Brain microvascular endothelial cell (primary cell): ENCODE measurements around the gene ERICH6.

Experiments
- DNase-seq: peaks from one replicate; pipeline ENCODE4 v3.0.0-alpha.2; 2020
- H3K27ac ChIP-seq: fragments of 250-450 bp; sonication (Bioruptor Pico); 2 replicates; pipeline ENCODE4 v1.5.1; 2020; ENCODE audit warnings: mild to moderate bottlenecking, moderate library complexity
- H3K27me3 ChIP-seq: fragments of 250-450 bp; sonication (Bioruptor Pico); replicated peaks from 2 replicates; pipeline ENCODE4 v1.5.1; 2020; ENCODE audit warnings: mild to moderate bottlenecking
- H3K36me3 ChIP-seq: fragments of 250-450 bp; sonication (Bioruptor Pico); replicated peaks from 2 replicates; pipeline ENCODE4 v1.5.1; 2020; ENCODE audit warnings: mild to moderate bottlenecking
- H3K4me3 ChIP-seq: 2 replicates; pipeline ENCODE4 v1.5.1; 2011; ENCODE audit warnings: low read depth, mild to moderate bottlenecking, control low read depth, low read length, moderate library complexity
- in situ Hi-C: cut with HindIII; loops from 2 replicates; pipeline ENCODE4 v1.10.0; 2017; ENCODE audit warnings: low sequenced_read_pairs, low pct_ligation_motif_present
- TF ChIP-seq, protein P1 (sequence below): IDR thresholded peaks from 2 replicates; pipeline ENCODE4 v1.5.1; 2011; ENCODE audit warnings: low read depth, mild to moderate bottlenecking, moderate library complexity, low read length, control low read depth, inconsistent platforms; ENCODE audit errors: missing control alignments

The ERICH6 gene

DNA sequence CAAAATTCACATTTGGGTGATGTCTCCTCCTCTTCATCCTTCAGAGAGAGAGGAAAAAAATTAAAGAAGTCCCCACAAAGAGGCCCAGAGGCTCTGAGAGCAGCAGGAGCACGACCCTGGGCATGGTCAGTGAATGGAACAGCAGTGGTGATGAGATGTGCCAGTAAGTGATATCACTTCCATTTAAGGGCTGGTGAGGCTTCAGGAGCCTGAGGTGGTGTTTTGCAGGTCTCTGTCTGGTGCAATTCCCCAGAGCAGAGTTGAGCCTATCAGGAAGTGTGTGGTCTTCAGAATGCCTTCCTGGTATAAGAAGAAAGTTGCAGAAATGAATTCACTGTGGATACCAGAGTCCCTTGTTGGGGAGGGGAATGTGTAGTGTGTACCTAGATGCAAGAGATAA lies 21.4 kb downstream of the ERICH6 start:
- Histone ChIP-seq H3K36me3 (no peaks in the 10 kb centered on the region), H3K27ac (no peak overlapping the region), H3K27me3 (no peaks in the 10 kb centered on the region), H3K4me3 (no peak overlapping the region)
- in situ Hi-C loops: no loop called here
- DNase-seq: no peak
- TF ChIP-seq, protein P1, sequence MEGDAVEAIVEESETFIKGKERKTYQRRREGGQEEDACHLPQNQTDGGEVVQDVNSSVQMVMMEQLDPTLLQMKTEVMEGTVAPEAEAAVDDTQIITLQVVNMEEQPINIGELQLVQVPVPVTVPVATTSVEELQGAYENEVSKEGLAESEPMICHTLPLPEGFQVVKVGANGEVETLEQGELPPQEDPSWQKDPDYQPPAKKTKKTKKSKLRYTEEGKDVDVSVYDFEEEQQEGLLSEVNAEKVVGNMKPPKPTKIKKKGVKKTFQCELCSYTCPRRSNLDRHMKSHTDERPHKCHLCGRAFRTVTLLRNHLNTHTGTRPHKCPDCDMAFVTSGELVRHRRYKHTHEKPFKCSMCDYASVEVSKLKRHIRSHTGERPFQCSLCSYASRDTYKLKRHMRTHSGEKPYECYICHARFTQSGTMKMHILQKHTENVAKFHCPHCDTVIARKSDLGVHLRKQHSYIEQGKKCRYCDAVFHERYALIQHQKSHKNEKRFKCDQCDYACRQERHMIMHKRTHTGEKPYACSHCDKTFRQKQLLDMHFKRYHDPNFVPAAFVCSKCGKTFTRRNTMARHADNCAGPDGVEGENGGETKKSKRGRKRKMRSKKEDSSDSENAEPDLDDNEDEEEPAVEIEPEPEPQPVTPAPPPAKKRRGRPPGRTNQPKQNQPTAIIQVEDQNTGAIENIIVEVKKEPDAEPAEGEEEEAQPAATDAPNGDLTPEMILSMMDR: no peak

DNA sequence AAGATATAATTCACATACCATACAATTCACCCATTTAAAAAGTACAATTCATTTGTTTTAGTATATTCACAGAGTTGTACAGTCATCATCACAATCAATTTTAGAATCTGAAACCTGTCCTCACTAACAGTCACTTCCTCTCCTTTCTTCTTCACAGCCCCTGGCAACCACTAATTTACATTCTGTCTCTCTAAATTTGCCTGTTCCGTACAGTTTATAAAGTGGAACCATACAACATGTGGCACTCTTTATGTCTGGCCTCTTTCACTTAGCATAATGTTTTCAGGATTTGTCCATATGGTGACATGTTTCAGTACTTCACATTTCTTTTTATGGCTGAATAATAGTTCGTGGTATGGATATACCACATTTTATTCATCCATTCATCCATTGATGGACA lies 22.7 kb downstream of the ERICH6 start:
- no peak for DNase-seq
- TF ChIP-seq, protein P1: no peak
- H3K27me3 ChIP-seq: no peaks in the 10 kb centered on the region
- no peak overlapping the region for H3K4me3 ChIP-seq
- no peak overlapping the region for H3K27ac ChIP-seq
- H3K36me3 ChIP-seq: no peaks in the 10 kb centered on the region
- in situ Hi-C loops: no loop called here

DNA sequence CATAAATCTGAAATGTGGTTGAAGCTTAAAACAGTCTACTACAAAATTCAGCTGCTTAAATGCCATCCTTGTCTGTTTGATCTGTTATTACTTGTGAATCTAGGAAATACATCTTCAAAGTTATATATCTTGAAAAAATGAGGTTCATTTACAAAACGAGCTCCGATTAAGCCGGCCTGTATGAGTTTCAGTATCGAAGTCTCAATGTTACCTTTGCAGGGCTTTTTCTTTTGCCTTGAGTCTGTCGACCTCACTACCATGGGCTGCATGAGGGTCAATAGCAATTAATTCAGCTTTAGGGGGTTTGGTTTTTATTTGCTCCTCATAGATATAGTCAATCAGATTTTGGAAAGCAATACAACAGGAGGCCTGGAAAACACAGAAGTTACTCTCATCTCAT lies 23.2 kb downstream of the ERICH6 start:
- no peak overlapping the region for H3K27ac ChIP-seq
- no peak overlapping the region for H3K4me3 ChIP-seq
- in situ Hi-C loops: no loop called here
- no peaks in the 10 kb centered on the region for H3K27me3 ChIP-seq
- TF ChIP-seq, protein P1: no peak
- no peak for DNase-seq
- no peaks in the 10 kb centered on the region for H3K36me3 ChIP-seq

DNA sequence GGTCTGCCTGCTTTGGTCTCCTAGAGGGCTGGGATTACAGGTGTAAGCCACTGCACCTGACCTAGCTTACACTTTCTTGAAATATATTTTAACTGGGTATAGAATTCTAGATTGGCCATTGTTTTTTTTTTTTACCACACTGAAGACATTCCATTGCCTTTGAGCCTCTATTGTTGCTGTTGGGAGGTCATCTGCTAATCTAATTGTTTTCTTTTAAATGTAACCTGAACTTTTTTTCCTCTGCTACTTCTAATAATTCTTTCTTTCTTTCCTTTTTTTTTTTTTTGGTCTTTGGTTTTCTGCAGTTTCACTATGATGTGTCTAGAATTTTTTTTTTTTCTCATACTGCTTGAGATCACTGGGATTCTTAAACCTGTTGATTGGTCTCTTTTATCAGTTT lies 28.1 kb downstream of the ERICH6 start:
- Histone ChIP-seq H3K27ac (no peak overlapping the region), H3K27me3 (no peaks in the 10 kb centered on the region), H3K4me3 (no peak overlapping the region), H3K36me3 (no peaks in the 10 kb centered on the region)
- DNase-seq: no peak
- TF ChIP-seq, protein P1: no peak
- in situ Hi-C loops: no loop called here

DNA sequence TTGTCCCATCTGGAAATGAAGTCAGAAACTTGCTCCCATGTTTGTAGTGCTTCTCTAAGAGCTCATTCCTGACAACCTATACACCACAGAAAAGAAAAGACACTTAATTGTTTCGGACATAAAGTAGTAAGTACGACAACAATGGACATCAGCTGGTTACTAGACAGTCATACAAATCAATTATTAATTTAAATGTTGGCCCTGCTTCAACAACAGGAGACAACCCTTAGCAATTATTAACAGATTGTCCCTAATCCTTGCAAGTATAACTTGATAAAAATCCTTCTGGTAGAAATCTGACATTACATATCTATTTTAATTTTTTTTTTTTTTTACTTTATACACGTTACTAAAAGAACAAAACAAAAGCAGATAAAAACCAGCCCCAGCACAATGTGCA lies 29.8 kb downstream of the ERICH6 start:
- Histone ChIP-seq H3K27me3 (no peaks in the 10 kb centered on the region), H3K36me3 (no peaks in the 10 kb centered on the region), H3K27ac (no peak overlapping the region), H3K4me3 (no peak overlapping the region)
- no peak for DNase-seq
- TF ChIP-seq, protein P1: no peak
- in situ Hi-C loops: no loop called here

DNA sequence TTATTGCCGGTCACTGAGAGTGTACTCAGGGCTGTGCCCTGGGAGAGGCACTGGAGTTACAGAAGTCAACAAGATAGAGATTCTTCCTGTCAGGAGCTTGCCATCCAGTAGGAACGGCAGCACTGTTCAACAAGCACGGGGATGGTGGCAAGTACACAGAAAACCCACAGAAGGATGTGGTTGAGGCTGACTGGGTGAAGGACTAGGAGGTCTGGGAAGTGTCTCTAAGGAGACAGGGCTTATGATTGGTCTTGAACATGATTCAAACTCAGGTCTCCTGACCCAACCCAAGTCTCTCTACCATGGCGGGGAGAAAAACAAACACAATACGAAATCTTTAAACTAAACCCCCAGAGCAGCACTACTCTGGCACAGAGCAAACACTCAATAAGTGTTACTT lies 37.6 kb downstream of the ERICH6 start:
- DNase-seq: no peak

More for the DNA sequence above, 37.6 kb downstream of the ERICH6 start:
- in situ Hi-C loops: no loop called here
- TF ChIP-seq, protein P1: no peak
- Histone ChIP-seq H3K27ac (no peak overlapping the region), H3K27me3 (no peaks in the 10 kb centered on the region), H3K4me3 (no peak overlapping the region), H3K36me3 (no peaks in the 10 kb centered on the region)
